ENCODE results near the gene PAX8.

PAX8 gene

GRCh38 chr2:113202305-113203216, 76.2 kb downstream of the PAX8 start:
- DNase-seq (ENCODE audit: low read depth): no peak
- no peak for TF ChIP-seq CTCF (IDR thresholded peaks at IDR 0.05; ENCODE audit: low read depth, low read length, missing control alignments)
- H3K4me3 ChIP-seq (ENCODE audit: low read depth, low read length): no peak overlapping the region
- in situ Hi-C loops (cut with HindIII; ENCODE audit: low sequenced_read_pairs): loop anchor here (5.0 kb wide), 1 partner anchor 65 kb away; no protein-coding TSS in a partner anchor

DNA sequence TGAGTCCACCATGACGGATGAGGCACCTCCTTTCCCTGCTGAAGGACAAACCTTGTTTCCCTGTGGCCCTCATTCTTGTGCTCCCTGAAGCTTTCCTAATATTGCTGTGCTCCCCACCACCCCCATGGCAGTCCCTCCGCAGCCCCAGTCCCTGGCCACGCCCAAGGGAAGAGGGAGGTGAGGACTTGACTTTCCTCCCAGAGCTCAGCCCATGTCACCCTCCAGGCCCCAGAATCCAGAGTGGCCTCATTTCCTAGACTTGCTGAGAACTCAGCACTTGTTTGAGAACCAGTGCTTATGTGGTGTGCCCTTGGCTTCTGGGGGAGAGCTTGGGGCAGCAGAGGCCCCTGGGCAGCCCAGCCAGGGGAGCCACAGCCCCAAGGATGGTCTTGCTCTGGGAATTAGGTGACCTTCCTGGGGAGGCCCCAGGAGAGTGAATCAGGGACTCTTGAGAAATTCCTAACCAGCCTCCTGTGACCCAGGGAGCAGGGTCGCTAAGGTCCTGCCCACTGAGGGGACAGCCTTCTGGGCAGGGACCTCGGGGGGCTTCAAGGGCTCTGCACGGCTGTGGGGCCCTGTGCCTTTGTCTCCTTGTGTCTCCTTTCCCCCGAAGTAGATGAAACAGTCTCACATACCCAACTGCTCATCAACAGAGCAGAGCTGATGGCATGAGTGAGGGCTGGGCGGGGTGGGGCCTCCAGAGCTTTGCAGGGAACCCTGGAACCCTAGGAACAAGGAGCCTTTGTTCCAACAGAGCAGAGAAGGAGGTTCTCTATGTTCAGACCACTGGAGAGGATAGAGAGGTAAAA, 77.0 kb downstream of the PAX8 start:
- in situ Hi-C loops (cut with HindIII; ENCODE audit: low sequenced_read_pairs): loop anchor here (5.0 kb wide), 1 partner anchor 64 kb away; no protein-coding TSS in a partner anchor
- no peak for TF ChIP-seq CTCF (IDR thresholded peaks at IDR 0.05; ENCODE audit: low read depth, low read length, missing control alignments)
- no peak overlapping the region for H3K4me3 ChIP-seq (ENCODE audit: low read depth, low read length)
- DNase-seq (ENCODE audit: low read depth): no peak

DNA sequence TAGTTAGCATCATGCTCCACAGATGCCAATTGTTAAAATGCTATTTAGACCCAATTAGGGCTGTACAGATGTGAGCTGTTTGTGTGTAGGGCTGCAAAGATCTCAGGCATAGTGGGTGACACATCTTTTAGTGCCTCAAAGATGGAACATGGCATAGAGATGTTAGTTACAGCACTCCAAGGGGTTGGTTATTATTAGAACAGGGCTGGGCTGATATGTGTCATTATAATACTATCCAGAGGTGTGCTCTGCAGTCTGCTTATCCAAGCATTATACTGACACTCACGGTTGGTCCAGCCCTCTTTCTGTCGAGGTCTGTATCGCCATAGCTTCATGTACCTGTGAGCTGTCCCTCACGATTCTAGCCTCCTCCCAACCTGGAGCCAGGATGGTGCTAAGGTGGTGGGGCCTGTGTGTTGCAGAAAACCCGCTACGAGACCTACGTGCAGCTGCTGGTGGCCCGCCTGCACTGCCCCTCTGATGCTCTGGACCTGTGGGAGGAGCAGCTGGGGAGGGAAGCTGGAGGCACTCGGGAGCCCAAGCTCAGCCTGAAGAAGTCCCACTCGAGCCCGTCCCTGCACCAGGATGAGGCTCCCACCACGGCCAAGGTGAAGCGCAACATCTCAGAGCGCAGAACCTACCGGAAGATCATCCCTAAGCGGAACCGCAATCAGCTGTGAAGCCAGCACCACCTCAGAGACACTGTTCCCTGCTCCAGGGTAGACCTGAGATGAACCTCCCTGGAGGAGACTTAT, 77.8 kb downstream of the PAX8 start:
- in situ Hi-C loops (cut with HindIII; ENCODE audit: low sequenced_read_pairs): loop anchor here (5.0 kb wide), 1 partner anchor 64 kb away; no protein-coding TSS in a partner anchor
- DNase-seq (ENCODE audit: low read depth): no peak
- no peak overlapping the region for H3K4me3 ChIP-seq (ENCODE audit: low read depth, low read length)
- TF ChIP-seq CTCF (IDR thresholded peaks at IDR 0.05; ENCODE audit: low read depth, low read length, missing control alignments): no peak

DNA sequence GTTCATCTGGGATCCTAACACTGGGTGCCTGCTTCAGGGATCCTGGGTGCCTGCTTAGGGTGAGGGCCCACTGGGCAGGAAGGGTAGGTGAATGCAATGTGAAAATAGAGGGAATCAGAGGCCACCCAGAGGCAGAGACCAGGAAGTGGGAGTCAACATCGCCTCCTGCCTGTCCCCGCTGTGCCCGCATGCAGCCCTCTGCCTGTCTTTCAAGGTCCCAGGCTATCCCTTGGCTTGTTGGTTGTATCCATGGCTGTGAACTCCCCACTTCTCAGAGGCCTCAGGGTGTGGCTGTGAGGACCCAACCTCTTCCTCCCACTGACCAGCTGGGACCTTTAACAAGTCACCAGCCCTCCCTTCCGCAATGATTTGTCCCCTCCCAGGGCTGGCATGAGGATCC, 78.5 kb downstream of the PAX8 start:
- in situ Hi-C loops (cut with HindIII; ENCODE audit: low sequenced_read_pairs): loop anchor here (5.0 kb wide), 1 partner anchor 63 kb away; no protein-coding TSS in a partner anchor
- no peak for TF ChIP-seq CTCF (IDR thresholded peaks at IDR 0.05; ENCODE audit: low read depth, low read length, missing control alignments)

DNA sequence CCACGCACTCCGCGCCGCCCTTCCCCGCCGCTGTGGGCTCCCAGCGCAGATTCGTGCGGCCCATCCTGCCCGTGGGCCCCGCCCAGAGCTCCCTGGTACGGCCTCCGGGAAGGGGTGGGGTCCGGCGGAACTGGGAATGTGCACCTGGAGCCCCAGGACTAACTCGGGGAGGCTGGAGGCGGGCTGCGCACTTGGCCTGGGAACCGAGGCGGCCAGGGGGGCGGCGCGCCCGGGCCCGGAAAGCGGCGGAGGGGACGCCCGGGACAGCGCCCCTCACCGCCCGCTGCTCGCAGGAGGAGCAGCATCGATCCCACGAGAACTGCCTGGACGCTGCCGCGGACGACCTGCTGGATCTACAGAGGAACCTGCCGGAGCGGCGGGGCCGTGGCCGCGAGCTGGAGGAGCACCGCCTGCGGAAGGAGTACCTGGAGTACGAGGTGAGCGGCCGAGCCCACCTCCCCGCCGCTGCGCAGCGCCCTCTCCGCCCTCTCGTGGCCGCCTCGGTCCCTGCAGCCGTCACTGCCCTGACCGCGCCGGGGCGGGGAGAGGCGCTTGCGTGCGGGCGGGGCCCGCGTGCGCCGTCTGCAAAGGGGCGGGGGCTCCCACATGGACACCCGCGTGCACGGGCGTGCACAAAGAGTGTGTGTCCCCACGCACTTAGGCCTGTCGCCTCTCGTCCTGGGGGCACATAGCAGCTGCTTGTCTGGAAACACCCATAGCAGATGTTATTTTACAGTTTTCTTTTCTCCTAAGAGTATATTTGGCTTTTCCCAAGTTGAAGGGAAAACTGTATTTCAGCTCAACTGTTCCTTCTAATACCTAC, 79.7 kb downstream of the PAX8 start:
- in situ Hi-C loops (cut with HindIII; ENCODE audit: low sequenced_read_pairs): no loop called here
- peak overlapping the region; percentile 74 for H3K4me3 ChIP-seq (ENCODE audit: low read depth, low read length)
- no peak for DNase-seq (ENCODE audit: low read depth)
- peak; percentile 74 for TF ChIP-seq CTCF (IDR thresholded peaks at IDR 0.05; ENCODE audit: low read depth, low read length, missing control alignments)

More for the DNA sequence above, 78.5 kb downstream of the PAX8 start:
- DNase-seq (ENCODE audit: low read depth): no peak
- no peak overlapping the region for H3K4me3 ChIP-seq (ENCODE audit: low read depth, low read length)
